Caco-2 (cell line): ENCODE results near the gene ABHD5. TPM values are rescaled to one million over a fixed set of nuclear protein-coding genes. Genes with fewer than 3 reads are reported as not detected.

Source experiments
- BruUV-seq: library from RNA; stranded (reverse); fragments of 400-500 nt; replicated peaks from 2 replicates; lab custom pipeline; 2021; lab: Mats Ljungman, UMichigan
- CTCF ChIA-PET: fragments of 300-600 bp; sonication (Branson Sonifier 250); formaldehyde crosslinking; loops from one replicate; lab custom pipeline; 2022; ENCODE audit warnings: antibody characterized with exemption; lab: Charles Lee
- POLR2A ChIA-PET: fragments of 300-600 bp; sonication (Branson Sonifier 250); formaldehyde crosslinking; loops from one replicate; lab custom pipeline; 2022; ENCODE audit warnings: antibody characterized with exemption; lab: Charles Lee
- DNase-seq, 2 experiments: peaks; one replicate each; pipeline versions ENCODE4 v3.0.0 to v3.0.0-alpha.2; 2020 to 2022
- H3K27me3 ChIP-seq: replicated peaks from 2 replicates; pipeline ENCODE4 v1.6.0; 2011; ENCODE audit warnings: low read length; ENCODE audit not compliant: control insufficient read depth, insufficient read depth
- H3K36me3 ChIP-seq: 2 replicates; pipeline ENCODE4 v1.5.1; 2011; ENCODE audit warnings: low read length; ENCODE audit not compliant: control insufficient read depth, insufficient read depth
- H3K4me1 ChIP-seq: fragments of 250-450 bp; sonication (Bioruptor Pico); 2 replicates; pipeline ENCODE4 v1.5.1; 2020; ENCODE audit warnings: mild to moderate bottlenecking
- H3K4me3 ChIP-seq: 2 replicates; pipeline ENCODE4 v1.5.1; 2011; ENCODE audit warnings: low read depth, mild to moderate bottlenecking, control low read depth, low read length
- H3K9me3 ChIP-seq: fragments of 250-450 bp; sonication (Bioruptor Pico); 2 replicates; pipeline ENCODE4 v1.5.1; 2020; ENCODE audit warnings: mild to moderate bottlenecking, moderate library complexity
- H3K27ac Mint-ChIP-seq: one replicate; pipeline ENCODE4 v1.8.0; 2022; ENCODE audit warnings: mixed read lengths; ENCODE audit not compliant: unreplicated experiment
- H3K27me3 Mint-ChIP-seq: one replicate; pipeline ENCODE4 v1.8.0; 2022; ENCODE audit warnings: mixed read lengths; ENCODE audit not compliant: insufficient read depth, unreplicated experiment
- H3K36me3 Mint-ChIP-seq: one replicate; pipeline ENCODE4 v1.8.0; 2022; ENCODE audit warnings: mild to moderate bottlenecking, mixed read lengths; ENCODE audit not compliant: insufficient read depth, unreplicated experiment
- H3K4me1 Mint-ChIP-seq: one replicate; pipeline ENCODE4 v1.8.0; 2022; ENCODE audit warnings: low read depth, mixed read lengths; ENCODE audit not compliant: unreplicated experiment
- H3K4me3 Mint-ChIP-seq: one replicate; pipeline ENCODE4 v1.8.0; 2022; ENCODE audit warnings: mild to moderate bottlenecking, moderate library complexity, mixed read lengths; ENCODE audit not compliant: unreplicated experiment
- H3K9me3 Mint-ChIP-seq: one replicate; pipeline ENCODE4 v1.8.0; 2022; ENCODE audit warnings: mixed read lengths; ENCODE audit not compliant: unreplicated experiment
- intact Hi-C: fragments of 100-400 bp; cut with micrococcal nuclease; formaldehyde crosslinking; loops from one replicate; pipeline ENCODE4 v1.10.0; 2022; ENCODE audit not compliant: unreplicated experiment
- total RNA-seq: library from RNA; stranded (reverse); gene quantifications from 2 replicates; pipeline ENCODE4 v1.2.3, GENCODE V29; 2022
- TF ChIP-seq, protein P1 (sequence below), 2 experiments: fragments of 200-600 bp in 1 of 2; IDR thresholded peaks; 1 replicate in 1 of 2; 2 replicates in 1 of 2; pipeline versions ENCODE4 v1.5.1 to v1.8.0; 2011 to 2022; ENCODE audit warnings: antibody characterized with exemption in 1 of 2, control low read depth in 1 of 2, inconsistent platforms in 1 of 2, low read depth in 1 of 2, low read length in 1 of 2, mild to moderate bottlenecking in 1 of 2, moderate library complexity in 1 of 2; ENCODE audit not compliant: insufficient read depth in 1 of 2, severe bottlenecking in 1 of 2, unreplicated experiment in 1 of 2

The ABHD5 gene
- total RNA-seq, 1 experiment from 2014 or later: 12.3 TPM

DNA sequence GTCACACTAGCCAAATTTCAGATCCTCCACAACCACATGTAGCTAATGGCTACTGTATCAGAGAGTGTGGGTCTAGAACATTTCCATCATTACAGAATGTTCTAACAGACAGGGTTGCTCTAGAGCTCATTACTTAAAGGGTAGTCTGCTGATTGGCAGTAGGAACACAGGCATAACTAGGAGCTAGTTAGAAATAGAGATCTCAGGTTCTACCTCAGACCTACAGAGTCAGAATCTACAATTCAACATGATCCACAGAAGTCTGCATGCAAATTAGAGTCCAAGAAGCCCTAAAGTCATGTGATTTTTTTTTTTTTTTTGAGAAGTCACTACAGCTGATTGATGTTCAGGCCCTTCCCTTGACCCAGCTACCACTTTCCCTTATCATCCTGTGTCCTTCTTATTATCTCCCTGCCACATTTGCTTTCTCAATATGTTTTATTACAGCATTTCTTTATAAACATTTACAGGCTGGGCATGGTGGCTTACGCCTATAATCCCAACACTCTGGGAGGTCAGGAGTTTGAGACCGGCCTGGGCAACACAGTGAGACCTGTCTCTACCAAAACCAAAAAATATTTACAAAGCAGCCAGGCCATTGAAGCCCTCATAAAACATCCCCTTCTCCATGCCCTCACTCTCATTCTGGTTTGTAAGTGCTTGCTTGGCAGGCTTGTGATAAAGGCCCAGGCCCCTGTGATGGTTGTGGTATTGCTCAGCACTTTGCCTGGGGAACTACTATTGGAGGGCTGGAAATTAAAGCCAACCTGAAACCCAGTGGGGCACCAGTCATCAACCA is 3.8 kb upstream of the ABHD5 start:
- H3K27ac Mint-ChIP-seq: no peak overlapping the region
- H3K9me3 Mint-ChIP-seq: no peaks in the 10 kb centered on the region
- intact Hi-C loops: no loop called here
- peaks cover 8% of the 10 kb centered on the region for H3K36me3 Mint-ChIP-seq
- DNase-seq: no peak
- no TSS peak for BruUV-seq
- ChIA-PET CTCF (no interaction called here), POLR2A (no interaction called here)
- H3K4me3 Mint-ChIP-seq: no peak overlapping the region
- H3K27me3 Mint-ChIP-seq: no peaks in the 10 kb centered on the region
- Histone ChIP-seq H3K36me3 (no peaks in the 10 kb centered on the region), H3K9me3 (no peaks in the 10 kb centered on the region), H3K4me1 (peaks cover 9% of the 10 kb centered on the region; the same call in 1 of the 2 replicates), H3K27me3 (no peaks in the 10 kb centered on the region), H3K4me3 (no peak overlapping the region)
- no peaks in the 10 kb centered on the region for H3K4me1 Mint-ChIP-seq
- TF ChIP-seq, protein P1, sequence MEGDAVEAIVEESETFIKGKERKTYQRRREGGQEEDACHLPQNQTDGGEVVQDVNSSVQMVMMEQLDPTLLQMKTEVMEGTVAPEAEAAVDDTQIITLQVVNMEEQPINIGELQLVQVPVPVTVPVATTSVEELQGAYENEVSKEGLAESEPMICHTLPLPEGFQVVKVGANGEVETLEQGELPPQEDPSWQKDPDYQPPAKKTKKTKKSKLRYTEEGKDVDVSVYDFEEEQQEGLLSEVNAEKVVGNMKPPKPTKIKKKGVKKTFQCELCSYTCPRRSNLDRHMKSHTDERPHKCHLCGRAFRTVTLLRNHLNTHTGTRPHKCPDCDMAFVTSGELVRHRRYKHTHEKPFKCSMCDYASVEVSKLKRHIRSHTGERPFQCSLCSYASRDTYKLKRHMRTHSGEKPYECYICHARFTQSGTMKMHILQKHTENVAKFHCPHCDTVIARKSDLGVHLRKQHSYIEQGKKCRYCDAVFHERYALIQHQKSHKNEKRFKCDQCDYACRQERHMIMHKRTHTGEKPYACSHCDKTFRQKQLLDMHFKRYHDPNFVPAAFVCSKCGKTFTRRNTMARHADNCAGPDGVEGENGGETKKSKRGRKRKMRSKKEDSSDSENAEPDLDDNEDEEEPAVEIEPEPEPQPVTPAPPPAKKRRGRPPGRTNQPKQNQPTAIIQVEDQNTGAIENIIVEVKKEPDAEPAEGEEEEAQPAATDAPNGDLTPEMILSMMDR (IDR thresholded peaks at IDR 0.05; ENCODE audit: insufficient read depth in 1 of 2, low read depth in 1 of 2, low read length in 1 of 2, severe bottlenecking in 1 of 2, unreplicated experiment in 1 of 2): no peak

DNA sequence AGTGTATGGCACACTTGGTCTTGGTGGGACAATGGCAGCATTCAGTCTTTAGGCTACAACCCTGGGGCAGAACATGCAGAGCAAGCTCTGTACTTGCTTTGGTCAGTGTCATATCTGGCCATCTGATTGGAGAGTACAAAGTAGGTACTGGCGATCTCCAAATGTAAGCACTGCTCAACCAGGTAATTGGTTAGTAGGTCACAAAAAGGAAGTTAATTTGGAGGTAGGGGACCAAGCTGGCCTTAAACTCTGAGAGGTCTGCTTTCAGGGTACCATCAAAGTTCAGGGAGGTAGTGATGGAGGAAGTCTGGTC is 3.3 kb upstream of the ABHD5 start:
- Histone ChIP-seq H3K9me3 (no peaks in the 10 kb centered on the region), H3K4me1 (peaks cover 14% of the 10 kb centered on the region; the same call in 1 of the 2 replicates), H3K36me3 (no peaks in the 10 kb centered on the region), H3K4me3 (no peak overlapping the region), H3K27me3 (no peaks in the 10 kb centered on the region)
- BruUV-seq: no TSS peak
- ChIA-PET CTCF (no interaction called here), POLR2A (no interaction called here)
- Mint-ChIP-seq H3K36me3 (peaks cover 8% of the 10 kb centered on the region), H3K4me1 (no peaks in the 10 kb centered on the region), H3K27me3 (no peaks in the 10 kb centered on the region), H3K4me3 (no peak overlapping the region), H3K27ac (no peak overlapping the region), H3K9me3 (no peaks in the 10 kb centered on the region)
- no peak for DNase-seq
- intact Hi-C loops: no loop called here
- TF ChIP-seq, protein P1 (IDR thresholded peaks at IDR 0.05; ENCODE audit: insufficient read depth in 1 of 2, low read depth in 1 of 2, low read length in 1 of 2, severe bottlenecking in 1 of 2, unreplicated experiment in 1 of 2): no peak

DNA sequence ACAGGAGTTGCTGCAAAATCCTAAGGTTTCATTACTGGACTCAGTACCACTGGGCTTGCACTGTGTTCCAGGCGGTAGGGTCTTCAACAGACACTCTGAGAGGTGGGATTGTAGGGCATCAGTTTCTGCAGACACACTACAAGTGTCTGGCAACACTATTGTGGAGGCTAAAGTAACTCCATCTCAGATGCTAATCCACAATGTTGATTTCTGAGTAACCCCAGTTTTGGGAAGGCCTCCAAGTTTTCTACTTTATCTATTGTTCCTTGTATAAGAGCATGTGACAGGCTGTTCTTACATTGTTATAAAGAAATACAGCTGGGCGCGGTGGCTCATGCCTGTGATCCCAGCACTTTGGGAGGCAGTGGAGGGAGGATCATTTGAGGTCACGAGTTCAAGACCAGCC is 2.5 kb upstream of the ABHD5 start:
- Mint-ChIP-seq H3K9me3 (no peaks in the 10 kb centered on the region), H3K4me3 (no peak overlapping the region), H3K36me3 (peaks cover 8% of the 10 kb centered on the region), H3K27ac (no peak overlapping the region), H3K27me3 (no peaks in the 10 kb centered on the region), H3K4me1 (peaks cover 3% of the 10 kb centered on the region)
- DNase-seq: no peak
- no peaks in the 10 kb centered on the region for H3K27me3 ChIP-seq
- intact Hi-C loops: no loop called here
- H3K4me1 ChIP-seq: peaks cover 14% of the 10 kb centered on the region; the same call in 1 of the 2 replicates
- H3K4me3 ChIP-seq: no peak overlapping the region
- TF ChIP-seq, protein P1 (IDR thresholded peaks at IDR 0.05; ENCODE audit: insufficient read depth in 1 of 2, low read depth in 1 of 2, low read length in 1 of 2, severe bottlenecking in 1 of 2, unreplicated experiment in 1 of 2): no peak
- ChIA-PET POLR2A (no interaction called here), CTCF (no interaction called here)
- H3K9me3 ChIP-seq: no peaks in the 10 kb centered on the region
- H3K36me3 ChIP-seq: no peaks in the 10 kb centered on the region
- no TSS peak for BruUV-seq
